Spleen (tissue), 7 donors: ENCODE measurements around the gene PPA2.

Source experiments
- CTCF ChIP-seq, 11 experiments: fragments of 200-600 bp in 7 of 11; fragments of 450-650 bp in 4 of 11; sonication (generic) in 4 of 11; IDR thresholded peaks in 8 of 11; conservative IDR thresholded peaks in 3 of 11; 1 replicate in 7 of 11; 2 replicates in 4 of 11; pipeline versions ENCODE4 v1.4.0 to v1.8.0; 2016 to 2021; ENCODE audit warnings: antibody characterized with exemption in 11 of 11, inconsistent platforms in 4 of 11, mild to moderate bottlenecking in 1 of 11
- POLR2A ChIP-seq, 3 donors: fragments of 450-650 bp; IDR thresholded peaks; one replicate each; pipeline ENCODE4 v1.5.1; 2017; ENCODE audit warnings: antibody characterized with exemption in 3 of 3, mild to moderate bottlenecking in 1 of 3
- donor health status: DM: no; HTN: no; CAD: no; lungs with moderate emphysema.
- donor health status: DM: no; HTN: no; CAD: no.
- donor health status: DM: no; HTN: no; CAD: no.

GRCh38 chr4:105344141-105344540 lies 129.7 kb downstream of the PPA2 start:
- TF ChIP-seq CTCF (IDR thresholded peaks at IDR 0.05 in 8 of 11, conservative IDR thresholded peaks at IDR 0.05 in 3 of 11) = no peak
- TF ChIP-seq POLR2A (IDR thresholded peaks at IDR 0.05) = no peak
